ENCODE results near the gene ANO10. TPM values are rescaled to one million over a fixed set of nuclear protein-coding genes. Genes with fewer than 3 reads are reported as not detected.

Gene ANO10
- total and polyA plus RNA-seq, 2 donors (not counting 1 experiment from before 2014, with no cell fraction given), result 1.9 to 10.6 TPM

- 100% methylated on average over 5 of the region's 8 CpGs for WGBS (ENCODE audit: insufficient coverage)
- intact Hi-C loops (cut with micrococcal nuclease), result no loop called here
- H3K27ac Mint-ChIP-seq, result peak overlapping the region; percentile 44
- Histone ChIP-seq H3K4me2 (replicated peaks; ENCODE audit: low read depth, low read length, poor library complexity, severe bottlenecking) (no peak overlapping the region), H3K79me2 (ENCODE audit: control insufficient read depth, insufficient read depth, low read length) (peaks cover 97% of the 10 kb centered on the region), H3K4me1 (ENCODE audit: control insufficient read depth in 2 of 2, insufficient read depth in 2 of 2, low read length in 2 of 2) (peaks cover 8 to 9% of the 10 kb centered on the region in 2 donors), H4K20me1 (ENCODE audit: control insufficient read depth, insufficient read depth, low read length, poor library complexity, severe bottlenecking) (peaks cover 62% of the 10 kb centered on the region), H3K9ac (ENCODE audit: low read length) (no peak overlapping the region), H3K9me3 (ENCODE audit: control extremely low read depth in 1 of 3, control insufficient read depth in 2 of 3, insufficient read depth in 1 of 3, low read length in 2 of 3) (peaks cover 0 to 1% (median 0%) of the 10 kb centered on the region in 3 donors), H2AFZ (ENCODE audit: insufficient read depth, low read depth, low read length, poor library complexity, severe bottlenecking) (no peak overlapping the region), H3K4me3 (ENCODE audit: control extremely low read depth in 1 of 5, extremely low read depth in 1 of 5, insufficient read depth in 1 of 5, low read depth in 2 of 5, low read length in 4 of 5) (no peak overlapping the region), H3K27ac (ENCODE audit: low read length in 2 of 2) (peak overlapping the region in 1 of 2 donors; percentile 14), H3K27me3 (replicated peaks in 1 of 4; ENCODE audit: control extremely low read depth in 1 of 4, control insufficient read depth in 3 of 4, insufficient read depth in 4 of 4, low read length in 3 of 4) (no peaks in the 10 kb centered on the region), H3K36me3 (replicated peaks in 1 of 2; ENCODE audit: control extremely low read depth in 1 of 2, control insufficient read depth in 1 of 2, extremely low read depth in 1 of 2, insufficient read depth in 2 of 2, low read length in 1 of 2) (peaks cover under 1 to 6% of the 10 kb centered on the region in 2 experiments)
- CTCF ChIA-PET, result no interaction called here
- no peak for ATAC-seq (ENCODE audit: low read depth)
- H3K9me3 Mint-ChIP-seq (ENCODE audit: insufficient read depth), result peaks cover 2% of the 10 kb centered on the region
- no peak for DNase-seq
- TF ChIP-seq EZH2 (IDR thresholded peaks at IDR 0.05; ENCODE audit: borderline replicate concordance, insufficient read depth, low read depth, low read length, poor library complexity, severe bottlenecking), result no peak
- no peak for TF ChIP-seq CTCF (IDR thresholded peaks at IDR 0.05)
- H3K4me1 Mint-ChIP-seq, result peaks cover 37% of the 10 kb centered on the region
- no peak overlapping the region for H3K4me3 Mint-ChIP-seq
- POLR2A ChIA-PET, result no interaction called here
- no peaks in the 10 kb centered on the region for H3K27me3 Mint-ChIP-seq
These were observed 304.1 kb downstream of the ANO10 start for GRCh38 chr3:43317461-43318316.

- H3K27ac ChIP-seq (ENCODE audit: low read length in 2 of 2), result no peak overlapping the region
- no peak overlapping the region for H3K4me2 ChIP-seq (replicated peaks; ENCODE audit: low read depth, low read length, poor library complexity, severe bottlenecking)
- CTCF ChIA-PET, result no interaction called here
- no peaks in the 10 kb centered on the region for H3K27me3 ChIP-seq (replicated peaks in 1 of 4; ENCODE audit: control extremely low read depth in 1 of 4, control insufficient read depth in 3 of 4, insufficient read depth in 4 of 4, low read length in 3 of 4)
- Mint-ChIP-seq H3K4me3 (no peak overlapping the region), H3K9me3 (ENCODE audit: insufficient read depth) (peaks cover 3% of the 10 kb centered on the region), H3K27ac (no peak overlapping the region), H3K27me3 (no peaks in the 10 kb centered on the region), H3K4me1 (peaks cover 37% of the 10 kb centered on the region)
- no peak for TF ChIP-seq CTCF (IDR thresholded peaks at IDR 0.05)
- no peak for TF ChIP-seq EZH2 (IDR thresholded peaks at IDR 0.05; ENCODE audit: borderline replicate concordance, insufficient read depth, low read depth, low read length, poor library complexity, severe bottlenecking)
- peaks cover 97% of the 10 kb centered on the region for H3K79me2 ChIP-seq (ENCODE audit: control insufficient read depth, insufficient read depth, low read length)
- H4K20me1 ChIP-seq (ENCODE audit: control insufficient read depth, insufficient read depth, low read length, poor library complexity, severe bottlenecking), result peaks cover 67% of the 10 kb centered on the region
- H3K36me3 ChIP-seq (replicated peaks in 1 of 2; ENCODE audit: control extremely low read depth in 1 of 2, control insufficient read depth in 1 of 2, extremely low read depth in 1 of 2, insufficient read depth in 2 of 2, low read length in 1 of 2), result peaks cover 2 to 10% of the 10 kb centered on the region in 2 experiments
- intact Hi-C loops (cut with micrococcal nuclease), result no loop called here
- no peak for ATAC-seq (ENCODE audit: low read depth)
- H3K9me3 ChIP-seq (ENCODE audit: control extremely low read depth in 1 of 3, control insufficient read depth in 2 of 3, insufficient read depth in 1 of 3, low read length in 2 of 3), result peaks cover 0 to 1% (median 0%) of the 10 kb centered on the region in 3 donors
- H3K9ac ChIP-seq (ENCODE audit: low read length), result no peak overlapping the region
- no CpG with 5 or more reads among the region's 4 CpGs for WGBS (ENCODE audit: insufficient coverage)
- POLR2A ChIA-PET, result no interaction called here
- no peak overlapping the region for H3K4me3 ChIP-seq (ENCODE audit: control extremely low read depth in 1 of 5, extremely low read depth in 1 of 5, insufficient read depth in 1 of 5, low read depth in 2 of 5, low read length in 4 of 5)
- no peak for DNase-seq
- no peak overlapping the region for H2AFZ ChIP-seq (ENCODE audit: insufficient read depth, low read depth, low read length, poor library complexity, severe bottlenecking)
- H3K4me1 ChIP-seq (ENCODE audit: control insufficient read depth in 2 of 2, insufficient read depth in 2 of 2, low read length in 2 of 2), result peaks cover 8 to 9% of the 10 kb centered on the region in 2 donors
These were observed 304.9 kb downstream of the ANO10 start for GRCh38 chr3:43316783-43317460.

Data from B cell (primary cell).